GM21529 (cell line): ENCODE results near the gene ZNF573.

Experiments
- ATAC-seq: cut with Tn5 transposase; IDR thresholded peaks from one replicate; pipeline ENCODE4 v1.9.1; 2021; ENCODE audit not compliant: unreplicated experiment

Gene ZNF573

GRCh38 chr19:37695144-37695899 lies 84.1 kb downstream of the ZNF573 start:
- no peak for ATAC-seq

DNA sequence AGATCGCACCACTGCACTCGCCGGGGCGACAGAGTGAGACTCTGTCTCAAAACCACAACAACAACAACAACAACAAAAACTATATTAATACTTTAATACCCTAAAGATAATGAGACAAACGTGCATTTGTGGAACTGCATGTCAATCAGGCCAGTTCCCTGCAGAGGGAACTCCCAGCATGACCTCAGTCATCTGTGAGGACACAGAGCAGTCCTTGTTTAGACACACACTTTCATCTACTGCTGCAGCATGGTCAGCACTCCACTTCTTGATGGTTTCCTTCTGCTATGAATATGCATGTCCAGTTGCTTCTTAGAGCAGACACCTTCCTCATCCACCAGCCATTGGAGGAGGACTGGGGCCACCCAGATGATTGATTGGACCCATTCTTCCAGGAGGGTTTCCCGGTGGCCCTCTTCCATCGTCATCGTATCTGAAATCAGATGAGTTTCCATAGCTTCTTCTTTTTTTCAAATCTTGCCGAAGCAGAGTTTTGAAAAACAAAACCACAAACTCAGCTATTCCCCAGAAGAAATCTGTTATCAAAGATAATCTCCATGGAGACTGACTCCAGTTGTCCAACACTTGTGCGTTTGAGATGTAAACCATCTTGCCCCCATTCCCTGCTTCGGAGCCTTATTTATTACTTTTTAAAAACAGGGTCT lies 86.3 kb downstream of the ZNF573 start:
- ATAC-seq: no peak

- ATAC-seq: no peak
These were observed 87.4 kb downstream of the ZNF573 start for GRCh38 chr19:37691881-37692504.
